BJ (cell line): ENCODE results near the gene CCDC187. TPM values are rescaled to one million over a fixed set of nuclear protein-coding genes. Genes with fewer than 3 reads are reported as not detected.

ENCODE experiments used
- CTCF ChIA-PET: fragments of 350-600 bp; formaldehyde crosslinking; extraction: SDS; loops from one replicate; lab custom pipeline; 2021; ENCODE audit warnings: antibody characterized with exemption, inconsistent platforms; lab: Yijun Ruan, JAX
- POLR2A ChIA-PET: fragments of 300-600 bp; sonication (Branson Sonifier 250); formaldehyde crosslinking; extraction: SDS; loops from one replicate; lab custom pipeline; 2021; ENCODE audit warnings: antibody characterized with exemption; lab: Charles Lee
- DNase-seq: peaks from one replicate; pipeline ENCODE4 v3.0.0-alpha.2; 2011; ENCODE audit warnings: low read depth
- H3K27me3 ChIP-seq: 2 replicates; pipeline ENCODE4 v1.6.0; 2011; ENCODE audit warnings: low read length; ENCODE audit not compliant: control insufficient read depth, insufficient read depth
- H3K36me3 ChIP-seq: 2 replicates; pipeline ENCODE4 v1.5.1; 2011; ENCODE audit warnings: low read length; ENCODE audit not compliant: control insufficient read depth, insufficient read depth
- H3K4me3 ChIP-seq: 2 replicates; pipeline ENCODE4 v1.5.1; 2011; ENCODE audit warnings: low read depth, mild to moderate bottlenecking, control low read depth, low read length
- polyA plus RNA-seq: library from polyadenylated mRNA; depleted of rRNA; stranded (reverse); fragments of >200 nt; gene quantifications from 2 replicates; pipeline ENCODE4 v1.2.3, GENCODE V29; 2011
- TF ChIP-seq, protein P1 (sequence below): IDR thresholded peaks from 2 replicates; pipeline ENCODE4 v1.5.1; 2011; ENCODE audit warnings: low read depth, mild to moderate bottlenecking, control low read depth, inconsistent platforms, low read length, moderate library complexity; ENCODE audit not compliant: insufficient read depth

The CCDC187 gene
- polyA plus RNA-seq, 1 experiment: not detected

DNA sequence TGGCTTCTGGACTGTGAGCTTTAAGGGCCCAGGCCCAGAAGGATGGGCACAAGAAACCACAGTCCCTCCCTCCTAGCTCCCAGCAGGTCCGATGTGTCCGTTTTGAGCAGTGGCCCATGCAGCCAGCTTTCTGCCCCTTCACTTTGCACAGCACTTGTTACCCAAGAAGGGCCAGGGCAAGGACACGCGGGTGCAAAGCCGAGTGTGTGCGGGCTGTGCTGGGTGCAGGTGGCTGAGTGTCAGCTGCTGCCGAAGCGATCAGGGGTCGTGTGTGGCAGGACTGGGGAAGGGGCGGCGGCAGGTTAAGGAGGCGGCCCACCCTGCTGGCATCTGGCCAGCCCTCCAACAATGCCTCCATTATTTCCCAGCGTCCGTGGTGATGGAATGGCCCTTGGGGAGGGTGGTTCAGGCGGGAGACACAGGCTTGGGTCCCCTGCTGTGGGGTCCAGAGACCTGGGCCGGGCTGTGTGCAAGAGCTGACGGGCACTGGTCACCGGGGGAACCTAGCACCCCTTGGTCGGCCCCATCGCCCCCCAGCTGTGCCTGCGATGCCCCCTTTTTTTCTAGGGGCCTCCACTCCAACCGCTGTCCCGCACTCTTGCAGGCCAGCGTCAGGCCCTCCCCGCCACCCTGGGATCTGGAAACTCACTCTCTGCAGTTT is 99.6 kb downstream of the CCDC187 start:
- peaks cover 42% of the 10 kb centered on the region for H3K27me3 ChIP-seq
- peaks cover 2% of the 10 kb centered on the region; the same call in 1 of the 2 replicates for H3K36me3 ChIP-seq

DNA sequence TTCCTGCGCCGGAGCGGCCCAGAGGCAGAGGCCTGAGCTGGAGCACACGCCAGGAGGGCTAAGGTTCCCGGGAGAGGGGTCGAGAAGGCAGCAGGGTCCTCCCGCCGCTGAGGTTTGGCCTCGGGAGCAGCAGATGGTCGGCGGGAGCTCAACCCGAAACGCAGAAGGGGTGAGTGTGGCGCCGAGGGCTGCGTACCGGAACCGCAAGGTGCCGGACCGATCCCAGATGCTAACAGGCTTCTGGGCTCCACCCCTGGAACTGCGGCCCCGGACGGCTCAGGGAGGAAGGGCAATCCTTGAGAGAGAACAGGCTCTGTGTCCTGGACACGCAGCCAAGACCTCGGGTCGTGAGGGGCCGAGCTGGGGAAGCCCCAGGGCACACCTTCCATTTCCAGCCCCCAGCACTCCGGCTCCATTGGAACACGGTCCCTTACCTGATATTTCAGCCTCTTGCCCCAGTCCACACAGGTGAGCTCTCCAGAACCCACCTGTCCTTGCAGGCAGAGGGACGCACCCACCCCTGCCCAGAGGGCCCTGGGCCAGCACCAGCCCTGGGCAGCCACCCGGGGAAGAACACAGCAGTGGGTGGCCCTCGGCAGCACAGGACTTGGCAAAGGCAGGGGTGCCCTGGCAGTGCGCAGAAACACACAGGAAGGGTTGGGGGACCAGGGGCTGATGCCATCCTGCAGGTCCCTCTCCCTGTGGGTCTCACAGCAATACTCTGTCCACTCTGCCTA is 100.3 kb downstream of the CCDC187 start:
- Histone ChIP-seq H3K27me3 (peaks cover 44% of the 10 kb centered on the region), H3K36me3 (peaks cover under 1% of the 10 kb centered on the region; the same call in 1 of the 2 replicates), H3K4me3 (no peak overlapping the region)
- DNase-seq: no peak
- ChIA-PET CTCF (no interaction called here), POLR2A (no interaction called here)
- TF ChIP-seq, protein P1, sequence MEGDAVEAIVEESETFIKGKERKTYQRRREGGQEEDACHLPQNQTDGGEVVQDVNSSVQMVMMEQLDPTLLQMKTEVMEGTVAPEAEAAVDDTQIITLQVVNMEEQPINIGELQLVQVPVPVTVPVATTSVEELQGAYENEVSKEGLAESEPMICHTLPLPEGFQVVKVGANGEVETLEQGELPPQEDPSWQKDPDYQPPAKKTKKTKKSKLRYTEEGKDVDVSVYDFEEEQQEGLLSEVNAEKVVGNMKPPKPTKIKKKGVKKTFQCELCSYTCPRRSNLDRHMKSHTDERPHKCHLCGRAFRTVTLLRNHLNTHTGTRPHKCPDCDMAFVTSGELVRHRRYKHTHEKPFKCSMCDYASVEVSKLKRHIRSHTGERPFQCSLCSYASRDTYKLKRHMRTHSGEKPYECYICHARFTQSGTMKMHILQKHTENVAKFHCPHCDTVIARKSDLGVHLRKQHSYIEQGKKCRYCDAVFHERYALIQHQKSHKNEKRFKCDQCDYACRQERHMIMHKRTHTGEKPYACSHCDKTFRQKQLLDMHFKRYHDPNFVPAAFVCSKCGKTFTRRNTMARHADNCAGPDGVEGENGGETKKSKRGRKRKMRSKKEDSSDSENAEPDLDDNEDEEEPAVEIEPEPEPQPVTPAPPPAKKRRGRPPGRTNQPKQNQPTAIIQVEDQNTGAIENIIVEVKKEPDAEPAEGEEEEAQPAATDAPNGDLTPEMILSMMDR: no peak

More for the DNA sequence above, 99.6 kb downstream of the CCDC187 start:
- no peak overlapping the region for H3K4me3 ChIP-seq
- no peak for DNase-seq
- TF ChIP-seq, protein P1: no peak
- CTCF ChIA-PET: no interaction called here
- POLR2A ChIA-PET: no interaction called here

DNA sequence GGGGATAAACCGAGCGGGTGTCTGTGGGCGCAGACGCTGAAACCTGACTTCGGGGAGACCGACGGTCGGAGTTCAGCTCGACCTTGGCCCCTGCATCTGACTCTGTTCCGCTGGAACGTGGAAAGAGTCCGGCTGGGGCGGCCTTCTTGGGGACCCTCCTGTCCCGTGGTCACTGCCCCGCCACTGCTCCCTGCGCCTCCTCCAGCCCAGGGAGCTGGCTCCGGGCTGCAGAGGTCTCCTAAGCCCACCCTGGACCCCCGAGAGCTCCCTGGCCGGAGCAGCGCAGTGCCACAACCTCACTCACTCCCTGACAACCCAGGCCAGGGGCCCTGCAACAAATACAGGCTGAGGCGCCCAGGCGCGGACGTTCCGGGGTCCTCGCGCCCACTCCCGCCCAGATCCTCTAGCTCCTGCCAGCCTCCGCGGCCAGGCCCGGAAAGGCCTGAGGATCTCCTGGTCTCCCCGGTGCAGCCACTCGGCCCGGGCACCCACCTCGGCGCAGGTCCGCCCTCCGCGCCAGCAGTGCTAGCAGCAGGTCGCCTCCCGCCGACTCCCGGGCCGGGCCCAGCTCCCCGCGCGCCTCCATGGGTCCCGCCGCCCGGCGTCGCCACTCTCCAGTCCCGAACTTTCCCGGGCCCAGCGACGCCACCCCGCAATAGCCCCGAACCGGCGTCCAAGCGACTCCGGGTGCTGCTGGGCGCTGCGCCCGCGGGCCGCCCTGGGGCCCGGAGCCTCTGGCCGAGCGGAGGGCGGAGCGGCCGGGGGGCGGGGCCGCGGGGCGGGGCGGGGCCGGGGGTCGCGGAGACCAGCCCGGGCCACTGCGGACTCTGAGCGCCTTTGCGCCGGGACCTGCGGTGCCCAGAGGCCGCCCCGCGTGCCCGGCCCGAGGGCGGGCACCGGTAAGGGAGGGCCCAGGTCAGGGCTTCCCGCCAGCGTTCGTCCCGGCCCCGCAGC is 101.2 kb downstream of the CCDC187 start:
- no peak for DNase-seq

DNA sequence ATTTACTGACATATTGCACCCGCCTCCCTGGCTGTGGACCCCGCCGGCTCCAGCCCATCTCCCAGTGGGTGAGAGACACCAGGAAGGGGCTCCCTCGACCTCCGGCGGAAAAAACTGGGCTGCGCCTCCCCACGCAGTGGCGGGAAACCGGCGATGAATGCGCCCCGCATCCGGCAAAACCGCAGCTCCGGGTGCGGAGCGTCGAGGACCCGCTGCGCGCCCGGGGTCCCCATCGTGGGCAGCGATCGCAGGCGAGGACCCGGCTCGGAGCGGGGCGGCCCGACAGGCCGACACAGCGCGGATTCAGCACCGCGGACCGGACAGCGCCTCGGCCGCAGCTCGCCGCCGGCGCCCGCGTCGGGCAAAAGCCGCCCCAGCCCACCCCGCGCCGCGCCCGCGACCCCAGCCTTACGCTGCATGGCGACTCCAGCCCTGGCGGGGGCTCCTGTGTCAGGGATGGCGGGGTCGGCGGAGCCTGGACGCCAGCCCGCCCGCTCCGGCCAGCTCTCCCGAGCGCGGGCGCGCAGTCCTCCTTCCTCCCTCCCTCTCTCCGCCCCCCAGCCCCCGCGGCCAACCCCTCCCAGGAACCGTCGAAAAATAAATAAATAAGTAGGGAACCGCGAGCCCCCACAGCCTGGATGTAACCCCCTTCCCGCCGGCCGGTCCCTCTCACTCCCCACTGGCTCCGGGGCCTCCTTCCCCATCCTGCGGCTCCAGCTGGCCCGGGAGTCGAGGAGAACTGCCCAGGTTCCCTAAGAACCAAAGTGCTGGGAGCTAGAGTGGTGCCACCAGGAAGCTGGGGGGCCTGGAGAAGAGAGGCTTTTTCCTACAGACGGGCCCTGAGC is 102.1 kb downstream of the CCDC187 start:
- TF ChIP-seq, protein P1: no peak
- CTCF ChIA-PET: interaction anchor here (0.8 kb wide), 1 partner anchor 10 kb away, joined by 4 read pairs; no protein-coding TSS in a partner anchor
- POLR2A ChIA-PET: no interaction called here
- H3K27me3 ChIP-seq: peaks cover 60% of the 10 kb centered on the region
- DNase-seq: no peak
- H3K36me3 ChIP-seq: no peaks in the 10 kb centered on the region
- no peak overlapping the region for H3K4me3 ChIP-seq

More for the DNA sequence above, 101.2 kb downstream of the CCDC187 start:
- TF ChIP-seq, protein P1: no peak
- Histone ChIP-seq H3K36me3 (no peaks in the 10 kb centered on the region), H3K27me3 (peaks cover 53% of the 10 kb centered on the region), H3K4me3 (no peak overlapping the region)
- POLR2A ChIA-PET: no interaction called here
- CTCF ChIA-PET: interaction anchor here (0.8 kb wide), 1 partner anchor 11 kb away, joined by 4 read pairs; no protein-coding TSS in a partner anchor
